Epithelial cell of proximal tubule (primary cell): ENCODE results near the gene PABPN1L. TPM values are rescaled to one million over a fixed set of nuclear protein-coding genes. Genes with fewer than 3 reads are reported as not detected.

Experiments used
- DNase-seq: peaks from one replicate; pipeline ENCODE4 v3.0.0-alpha.2; 2011; ENCODE audit warnings: low read depth
- H3K4me3 ChIP-seq: 2 replicates; pipeline ENCODE4 v1.5.1; 2011; ENCODE audit warnings: low read depth, mild to moderate bottlenecking, low read length
- CTCF ChIP-seq: conservative IDR thresholded peaks from 2 replicates; pipeline ENCODE4 v1.5.1; 2012; ENCODE audit warnings: low read depth, mild to moderate bottlenecking, low read length
- total RNA-seq: library from RNA; depleted of rRNA; stranded (reverse); fragments of >200 nt; gene quantifications from 2 replicates; pipeline ENCODE4 v1.2.3, GENCODE V29; 2015

PABPN1L gene
- total RNA-seq, 1 donor from 2014 or later: not detected

- no peak for TF ChIP-seq CTCF
- H3K4me3 ChIP-seq: no peak overlapping the region
- no peak for DNase-seq
Observed at GRCh38 chr16:88883117-88883895, 16.8 kb upstream of the PABPN1L start.

DNA sequence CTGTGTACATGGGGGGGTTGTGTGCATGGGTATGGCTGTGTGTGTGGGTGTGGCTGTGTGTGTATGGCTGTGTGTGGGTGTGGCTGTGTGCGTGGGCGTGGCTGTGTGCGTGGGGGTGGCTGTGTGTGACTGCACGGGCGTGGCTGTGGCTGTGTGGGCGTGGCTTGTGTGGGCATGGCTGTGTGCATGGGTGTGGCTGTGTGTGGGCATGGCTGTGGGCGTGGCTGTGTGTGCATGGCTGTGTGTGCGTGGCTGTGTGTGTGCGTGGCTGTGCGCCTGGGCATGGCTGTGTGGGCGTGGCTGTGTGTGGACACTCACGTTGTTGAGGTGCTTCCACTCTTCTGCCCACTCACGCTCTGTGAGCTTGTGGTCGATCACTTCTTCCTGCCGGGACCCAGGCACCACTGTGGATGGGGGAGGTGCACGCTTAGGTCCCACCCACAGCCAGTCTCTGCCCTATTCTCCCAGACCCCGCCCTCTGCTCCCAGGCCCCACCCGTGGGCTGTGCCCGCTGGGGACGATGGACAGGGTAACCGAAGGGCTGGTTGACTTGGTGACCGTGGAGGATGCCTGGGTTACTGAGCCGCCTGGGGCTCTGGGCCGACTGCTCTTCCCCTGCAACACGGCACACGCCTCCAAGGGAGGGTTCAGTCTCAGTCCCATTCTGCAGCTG, 16.0 kb upstream of the PABPN1L start:
- no peak for DNase-seq
- no peak overlapping the region for H3K4me3 ChIP-seq

DNA sequence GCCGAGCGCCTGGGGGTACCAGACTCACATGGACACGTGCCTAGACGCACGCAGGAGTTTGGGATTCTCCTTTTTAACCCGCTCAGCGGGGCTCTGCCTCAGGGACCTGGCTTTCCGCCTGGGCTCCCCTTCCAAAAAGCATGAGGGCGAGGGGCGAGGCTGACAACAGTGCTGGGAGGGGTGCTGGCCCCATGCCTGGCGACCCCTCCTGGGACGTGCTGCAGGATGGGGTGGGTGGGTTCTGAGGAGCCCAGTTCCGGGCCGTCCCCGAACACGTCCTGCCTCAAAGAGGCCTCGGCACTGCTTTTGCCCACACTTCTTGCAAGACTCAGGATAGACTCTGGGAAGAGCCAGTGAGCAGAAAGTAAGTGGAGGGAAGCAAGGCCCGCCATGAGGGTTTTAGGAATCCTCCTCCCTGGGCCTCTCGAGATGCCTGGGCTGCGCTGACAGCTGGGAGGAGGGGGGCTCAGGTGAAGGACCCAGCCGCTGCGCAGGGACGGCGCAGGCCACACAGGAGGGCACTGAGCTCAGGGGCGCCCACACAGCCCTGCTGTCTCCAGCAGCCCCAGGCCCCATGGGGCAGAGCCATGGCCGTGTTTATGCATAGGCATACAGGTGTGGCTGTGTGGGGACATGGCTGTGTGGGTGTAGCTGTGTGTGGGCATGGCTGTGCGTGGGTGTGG, 15.4 kb upstream of the PABPN1L start:
- H3K4me3 ChIP-seq: no peak overlapping the region
- TF ChIP-seq CTCF: no peak
- no peak for DNase-seq

More for the DNA sequence above, 16.0 kb upstream of the PABPN1L start:
- no peak for TF ChIP-seq CTCF

- H3K4me3 ChIP-seq: no peak overlapping the region
- TF ChIP-seq CTCF: no peak
- DNase-seq: no peak
Observed at GRCh38 chr16:88881007-88881615, 14.7 kb upstream of the PABPN1L start.

DNA sequence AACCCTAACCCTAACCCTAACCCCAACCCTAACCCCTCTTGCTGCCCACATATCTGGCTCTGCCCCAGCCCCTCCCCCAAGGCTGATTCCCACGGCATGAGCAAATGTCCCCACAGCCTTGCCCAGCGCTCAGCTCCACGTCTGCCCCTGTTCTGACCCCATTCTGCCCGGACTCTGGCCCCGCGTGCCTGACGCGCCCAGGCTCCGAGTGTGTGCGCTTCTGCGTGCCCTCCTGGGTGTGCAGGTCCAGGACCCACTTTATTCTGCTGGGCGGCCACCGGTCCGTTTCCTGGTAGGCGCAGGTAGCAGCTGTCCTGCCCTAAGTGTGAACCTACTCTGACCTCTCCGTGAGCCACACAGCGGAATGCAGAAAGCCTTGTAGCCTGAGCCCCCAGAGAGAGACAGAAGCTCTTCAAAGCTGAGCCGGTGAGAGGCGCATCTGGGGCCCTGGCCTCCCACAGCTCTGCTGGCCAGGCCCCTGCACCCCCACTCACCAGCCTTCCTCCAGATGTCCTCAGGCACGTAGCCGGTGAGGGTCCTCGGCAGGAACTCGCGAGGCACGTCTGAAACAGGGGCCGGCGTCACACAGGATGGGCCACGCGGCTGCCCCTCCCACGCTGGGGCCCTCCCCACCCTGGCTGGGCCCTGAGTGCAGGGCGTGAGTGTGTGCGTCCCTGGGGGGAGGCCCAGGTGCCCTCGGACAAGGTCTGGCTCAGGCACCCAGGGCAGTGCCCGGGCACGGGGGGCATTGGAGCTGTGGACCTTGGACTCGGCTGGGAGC, 14.0 kb upstream of the PABPN1L start:
- TF ChIP-seq CTCF: no peak
- H3K4me3 ChIP-seq: no peak overlapping the region
- no peak for DNase-seq

DNA sequence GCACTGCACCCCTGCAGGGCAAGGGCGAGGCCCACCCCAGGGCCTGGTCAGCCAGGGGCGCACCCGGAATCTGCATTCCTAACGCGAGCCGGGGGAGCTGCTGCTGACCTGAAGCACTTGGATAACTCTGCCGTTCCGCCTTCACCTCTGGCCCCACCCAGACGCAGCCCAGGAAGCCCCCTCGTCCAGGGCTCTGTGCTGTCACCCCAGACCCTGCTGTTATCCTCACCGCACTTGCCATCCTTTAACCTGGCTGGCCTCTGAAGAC, 13.3 kb upstream of the PABPN1L start:
- no peak for TF ChIP-seq CTCF
- no peak overlapping the region for H3K4me3 ChIP-seq
- no peak for DNase-seq
